Mononuclear cell (primary cell): ENCODE results near the gene CCDC24. TPM values are rescaled to one million over a fixed set of nuclear protein-coding genes. Genes with fewer than 3 reads are reported as not detected.

ENCODE experiments used
- H3K27me3 ChIP-seq: 2 replicates; pipeline ENCODE4 v1.6.0; 2011; ENCODE audit warnings: low read length, control low read depth; ENCODE audit not compliant: insufficient read depth
- H3K4me1 ChIP-seq: 2 replicates; pipeline ENCODE4 v1.5.1; 2011; ENCODE audit warnings: mild to moderate bottlenecking, low read length, control low read depth; ENCODE audit not compliant: insufficient read depth
- H3K4me3 ChIP-seq: 2 replicates; pipeline ENCODE4 v1.5.1; 2011; ENCODE audit warnings: mild to moderate bottlenecking, low read length, moderate library complexity
- H3K9me3 ChIP-seq: 2 replicates; pipeline ENCODE4 v1.5.1; 2011; ENCODE audit warnings: low read depth, mild to moderate bottlenecking, control low read depth, low read length
- total RNA-seq: library from RNA; depleted of rRNA; stranded (reverse); fragments of >200 nt; gene quantifications from one replicate; pipeline ENCODE4 v1.2.3, GENCODE V29; 2012

CCDC24 gene
- total RNA-seq, 1 donor, result 0.42 TPM

DNA sequence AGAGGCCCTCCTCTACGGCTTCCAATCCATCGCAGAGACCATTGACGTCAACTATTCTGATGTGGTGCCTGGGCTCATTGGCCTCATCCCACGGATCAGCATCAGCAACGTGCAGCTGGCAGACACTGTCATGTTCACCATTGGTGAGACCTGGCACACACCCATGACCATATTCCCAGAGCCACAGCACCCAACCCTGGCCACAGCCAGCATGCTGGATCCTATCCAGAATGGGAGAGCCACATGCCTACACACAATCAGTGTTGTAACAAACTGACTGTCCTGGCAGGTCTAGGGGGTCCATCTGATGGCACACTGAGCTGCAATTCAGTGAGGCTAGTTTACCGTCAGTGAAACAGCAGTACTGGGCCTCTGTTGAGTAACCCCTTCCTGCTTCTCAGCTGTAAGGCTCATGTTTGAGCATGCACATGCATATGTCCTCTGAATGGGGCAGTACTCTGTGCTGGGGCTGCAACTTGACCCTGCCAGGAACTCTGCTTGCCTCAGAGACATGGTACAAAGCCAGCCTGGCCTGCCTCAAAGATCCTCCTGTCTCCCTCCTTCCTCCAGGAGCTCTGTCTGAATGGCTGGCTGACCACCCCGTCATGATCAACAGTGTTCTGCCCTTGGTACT is 33.9 kb upstream of the CCDC24 start:
- Histone ChIP-seq H3K27me3 (no peaks in the 10 kb centered on the region), H3K4me1 (no peaks in the 10 kb centered on the region), H3K4me3 (no peak overlapping the region), H3K9me3 (no peaks in the 10 kb centered on the region)

DNA sequence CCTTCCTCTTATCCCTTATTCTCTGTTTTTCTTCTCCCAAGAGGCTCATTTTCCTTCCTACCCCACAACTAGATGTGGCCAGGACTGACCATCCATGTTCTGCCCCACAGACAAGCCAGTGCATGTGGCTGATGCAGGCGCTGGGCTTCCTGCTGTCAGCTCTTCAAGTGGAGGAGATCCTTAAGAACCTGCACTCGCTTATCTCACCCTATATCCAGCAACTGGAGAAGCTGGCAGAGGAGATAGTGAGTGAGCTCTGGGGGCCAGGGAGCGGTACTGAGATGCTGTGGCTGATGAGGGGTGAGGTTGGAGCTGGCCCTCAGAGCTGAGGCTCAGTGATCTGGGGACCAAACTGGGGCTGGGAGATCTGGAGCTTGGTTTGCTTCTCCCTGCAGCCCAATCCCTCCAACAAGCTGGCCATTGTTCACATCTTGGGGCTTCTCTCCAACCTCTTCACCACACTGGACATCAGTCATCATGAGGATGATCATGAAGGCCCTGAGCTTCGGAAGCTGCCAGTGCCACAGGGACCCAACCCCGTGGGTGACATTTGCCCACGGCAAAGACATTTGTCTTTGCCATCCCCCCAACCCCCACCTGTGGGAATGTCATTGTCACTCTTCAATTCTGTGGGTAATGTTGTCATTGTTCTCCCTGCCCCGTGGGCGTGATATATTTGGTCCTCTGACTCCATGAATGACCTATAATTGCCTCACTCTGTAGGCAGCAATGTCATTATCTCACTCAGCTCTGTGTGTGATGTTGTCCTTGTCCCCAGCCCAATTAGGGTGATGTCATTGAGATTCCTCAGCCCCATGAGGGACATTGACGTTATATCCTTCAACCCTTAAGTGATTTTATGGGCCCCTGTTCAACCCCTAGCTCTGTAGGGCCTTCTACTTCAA is 32.8 kb upstream of the CCDC24 start:
- Histone ChIP-seq H3K4me3 (no peak overlapping the region), H3K4me1 (no peaks in the 10 kb centered on the region), H3K9me3 (no peaks in the 10 kb centered on the region), H3K27me3 (no peaks in the 10 kb centered on the region)

DNA sequence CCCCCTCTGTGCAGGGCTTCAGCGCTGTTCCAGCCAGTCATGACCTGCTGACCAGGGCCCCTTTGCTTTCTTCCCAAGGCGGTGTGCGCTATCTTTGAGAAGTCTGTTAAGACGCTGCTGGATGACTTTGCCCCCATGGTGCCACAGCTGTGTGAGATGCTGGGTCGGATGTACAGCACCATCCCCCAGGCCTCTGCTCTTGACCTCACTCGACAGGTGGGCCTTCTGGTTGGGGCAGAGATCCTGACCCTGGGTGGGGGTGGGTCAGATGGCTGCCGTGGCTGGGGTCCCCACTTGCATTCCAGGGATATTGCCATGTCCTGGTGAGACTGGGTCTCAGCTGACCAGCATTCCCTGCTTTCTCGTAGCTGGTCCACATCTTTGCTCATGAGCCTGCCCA is 30.6 kb upstream of the CCDC24 start:
- Histone ChIP-seq H3K4me3 (no peak overlapping the region), H3K9me3 (no peaks in the 10 kb centered on the region), H3K4me1 (no peaks in the 10 kb centered on the region), H3K27me3 (no peaks in the 10 kb centered on the region)

DNA sequence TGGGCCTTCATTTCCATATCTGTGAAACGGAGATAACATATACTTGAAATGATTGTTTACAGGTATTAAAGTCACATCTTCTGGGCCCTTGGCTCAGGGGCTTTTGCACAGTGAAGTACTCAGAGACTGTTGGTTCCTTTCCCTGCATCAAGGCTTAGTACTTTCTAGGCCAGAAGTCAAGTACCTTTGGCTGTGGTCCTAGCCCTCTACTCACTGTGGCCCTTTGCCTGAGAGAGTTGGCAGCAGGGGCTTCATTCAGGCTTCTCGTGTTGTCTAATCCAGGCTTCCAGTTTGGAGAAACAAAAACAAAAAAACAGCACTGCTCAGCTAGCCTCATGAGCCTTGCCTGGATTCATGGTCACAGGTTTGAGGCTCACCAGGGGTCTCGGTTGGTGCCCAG is 29.7 kb upstream of the CCDC24 start:
- H3K4me1 ChIP-seq, result no peaks in the 10 kb centered on the region
- no peaks in the 10 kb centered on the region for H3K27me3 ChIP-seq
- H3K9me3 ChIP-seq, result no peaks in the 10 kb centered on the region
- H3K4me3 ChIP-seq, result no peak overlapping the region

DNA sequence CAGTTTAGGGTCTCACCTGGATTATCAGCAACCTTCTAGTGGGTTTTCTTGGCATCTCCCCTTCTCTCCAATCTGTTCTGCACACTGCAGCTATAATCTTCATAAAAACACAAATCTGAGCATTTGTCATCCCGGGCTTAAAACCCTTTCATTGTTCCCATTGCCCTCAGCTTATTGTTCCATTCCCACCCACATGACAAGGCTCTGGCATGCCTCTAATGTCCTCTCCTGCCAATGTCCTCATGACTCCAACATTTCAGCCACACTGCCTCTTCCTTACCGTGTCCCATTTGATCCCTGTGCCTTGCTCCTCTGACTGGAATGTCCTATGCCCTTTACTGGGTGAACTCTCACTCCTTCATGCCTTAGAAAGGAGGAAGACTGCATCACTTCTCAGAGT is 29.1 kb upstream of the CCDC24 start:
- Histone ChIP-seq H3K4me1 (no peaks in the 10 kb centered on the region), H3K27me3 (no peaks in the 10 kb centered on the region), H3K4me3 (no peak overlapping the region), H3K9me3 (no peaks in the 10 kb centered on the region)

DNA sequence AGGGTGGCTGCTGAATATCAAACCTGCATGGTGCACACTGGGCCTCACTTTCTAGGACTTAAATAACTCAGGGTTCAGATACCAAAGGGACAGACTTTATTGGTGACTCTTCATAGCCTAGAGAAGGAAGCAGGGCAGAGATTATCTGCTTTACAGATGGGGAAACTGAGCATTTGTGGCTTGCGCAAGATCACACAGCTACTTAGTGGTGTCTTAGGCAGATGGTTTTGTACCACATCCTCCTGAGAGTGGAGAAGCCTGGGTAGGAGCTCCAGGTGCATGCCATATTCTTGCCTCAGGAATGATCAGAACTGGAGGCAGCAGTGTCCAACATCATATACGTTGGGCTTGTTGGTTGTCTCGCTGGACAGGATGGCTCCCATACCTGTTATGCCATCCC is 28.4 kb upstream of the CCDC24 start:
- Histone ChIP-seq H3K4me1 (no peaks in the 10 kb centered on the region), H3K27me3 (no peaks in the 10 kb centered on the region), H3K4me3 (no peak overlapping the region)

DNA sequence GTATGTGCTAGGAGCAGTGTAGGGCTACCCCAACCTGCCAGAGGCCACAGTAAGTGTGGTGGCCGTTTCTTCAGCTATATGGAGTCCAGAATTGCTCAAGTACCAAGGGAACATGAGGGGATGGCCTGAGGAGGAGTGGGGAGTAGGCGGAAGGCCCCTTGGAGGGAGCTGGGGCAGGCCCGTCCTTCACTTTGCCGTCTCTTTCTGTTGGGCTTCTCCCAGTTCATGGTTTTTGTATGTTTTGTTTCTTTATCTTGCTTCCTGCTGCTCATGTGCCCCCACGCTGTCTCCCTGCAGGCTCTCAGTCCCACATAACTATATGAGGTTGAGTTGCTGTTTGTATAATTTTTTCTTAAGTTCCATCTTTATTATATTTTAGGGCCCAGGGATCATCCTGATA is 27.5 kb upstream of the CCDC24 start:
- no peaks in the 10 kb centered on the region for H3K4me1 ChIP-seq
- no peak overlapping the region for H3K4me3 ChIP-seq

More for the DNA sequence above, 28.4 kb upstream of the CCDC24 start:
- H3K9me3 ChIP-seq, result no peaks in the 10 kb centered on the region

DNA sequence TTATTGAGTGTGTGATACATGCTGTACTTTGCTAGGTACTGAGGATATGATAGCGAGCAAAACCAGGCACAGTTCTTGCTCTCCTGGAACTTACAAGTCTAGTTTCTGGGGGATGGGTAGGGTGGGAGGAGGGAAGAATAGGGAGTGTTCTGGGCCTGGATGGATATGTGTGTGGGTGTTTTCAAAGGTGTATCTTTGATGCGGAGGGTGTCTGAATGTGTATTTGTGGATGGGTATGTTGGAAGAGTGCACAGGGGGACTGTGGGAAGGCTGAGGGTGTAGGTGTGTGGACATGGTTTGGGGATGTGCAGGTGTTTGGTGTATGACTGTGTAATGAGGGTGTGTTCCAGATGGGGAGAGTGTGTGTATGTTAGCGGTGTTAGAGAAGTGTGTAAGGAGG is 26.1 kb upstream of the CCDC24 start:
- Histone ChIP-seq H3K9me3 (no peaks in the 10 kb centered on the region), H3K4me1 (peaks cover 9% of the 10 kb centered on the region), H3K27me3 (no peaks in the 10 kb centered on the region), H3K4me3 (no peak overlapping the region)

More for the DNA sequence above, 27.5 kb upstream of the CCDC24 start:
- no peaks in the 10 kb centered on the region for H3K27me3 ChIP-seq
- H3K9me3 ChIP-seq, result no peaks in the 10 kb centered on the region

DNA sequence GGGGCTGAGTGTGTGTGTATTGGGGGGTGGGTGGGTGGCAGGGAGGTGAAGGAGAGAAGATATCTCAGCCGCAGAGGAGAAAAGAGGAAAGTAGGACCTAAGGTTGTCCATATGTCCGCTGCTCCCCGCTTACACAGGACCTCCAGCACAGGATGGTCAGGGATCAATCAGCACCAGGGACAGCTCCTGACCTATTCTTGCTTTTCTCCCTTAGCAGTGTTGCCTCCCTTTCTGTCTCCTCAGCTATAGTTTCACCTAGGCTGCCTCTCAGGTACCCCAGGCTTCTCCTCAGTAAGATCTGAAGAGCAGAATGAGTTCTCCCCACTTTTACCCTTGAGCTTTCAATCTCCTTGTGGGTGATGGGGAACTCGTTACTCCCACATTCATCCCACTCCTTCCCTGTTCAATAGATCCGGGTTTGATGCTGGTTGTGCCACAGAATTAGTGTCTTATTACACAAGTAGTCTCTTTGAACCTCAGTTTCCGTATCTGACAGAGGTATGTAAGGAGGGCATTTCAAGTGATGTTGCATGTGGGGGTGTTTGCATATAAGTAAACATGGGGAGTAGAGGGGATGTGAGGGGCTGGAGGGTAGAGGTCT is 23.0 kb upstream of the CCDC24 start:
- Histone ChIP-seq H3K4me3 (no peak overlapping the region), H3K27me3 (no peaks in the 10 kb centered on the region), H3K9me3 (no peaks in the 10 kb centered on the region), H3K4me1 (peaks cover 20% of the 10 kb centered on the region)

DNA sequence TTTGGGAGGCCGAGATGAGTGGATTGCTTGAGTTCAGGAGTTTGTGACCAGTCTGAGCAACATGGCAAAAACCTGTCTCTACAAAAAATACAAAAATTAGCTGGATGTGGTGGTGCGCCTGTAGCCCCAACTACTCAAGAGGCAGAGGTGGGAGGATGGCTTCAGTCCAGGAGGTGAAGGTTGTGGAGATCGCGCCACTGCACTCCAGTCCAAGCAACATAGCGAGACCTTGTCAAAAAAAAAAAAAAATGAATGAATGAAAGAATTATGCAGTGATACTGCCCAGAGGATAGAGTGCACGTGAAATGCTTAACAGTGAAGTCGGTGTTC is 22.0 kb upstream of the CCDC24 start:
- Histone ChIP-seq H3K9me3 (no peaks in the 10 kb centered on the region), H3K4me1 (peaks cover 28% of the 10 kb centered on the region), H3K4me3 (no peak overlapping the region), H3K27me3 (no peaks in the 10 kb centered on the region)

DNA sequence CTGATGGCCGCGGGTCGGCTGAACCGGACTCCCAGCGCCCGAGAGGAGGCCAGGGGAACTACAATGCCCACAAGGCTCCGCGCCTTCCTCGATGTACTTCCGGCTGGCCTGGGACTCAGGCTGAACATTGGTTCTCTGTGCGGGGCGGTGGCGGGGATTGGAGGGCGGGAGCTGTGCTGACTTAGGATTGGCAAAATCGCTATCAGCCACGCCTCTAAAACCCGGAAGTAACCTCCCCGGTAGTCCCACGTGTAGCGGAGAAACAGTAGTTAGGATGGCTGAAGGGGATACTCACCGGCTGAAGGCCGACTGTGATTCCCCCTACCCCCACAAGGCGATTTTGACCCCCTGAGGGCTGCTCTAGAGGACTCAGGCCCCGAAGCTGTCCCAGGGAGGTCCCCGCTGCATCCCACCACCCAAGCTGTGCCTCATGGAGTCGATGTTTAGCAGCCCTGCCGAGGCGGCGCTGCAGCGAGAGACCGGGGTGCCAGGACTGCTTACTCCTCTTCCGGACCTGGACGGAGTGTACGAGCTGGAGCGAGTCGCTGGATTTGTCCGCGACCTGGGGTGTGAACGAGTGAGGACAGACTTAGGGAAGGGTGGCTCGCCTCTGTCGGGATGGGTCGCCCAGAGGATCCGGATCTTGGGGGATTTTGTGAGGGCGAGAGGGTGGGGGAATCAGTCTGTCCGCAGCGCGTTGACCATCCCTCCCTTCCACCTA is 21.5 kb upstream of the CCDC24 start, which contains the start of gene DPH2:
Gene DPH2 (plus strand): TSS at position 265 of the 721 bp plus-strand sequence. CDS start 166 bp downstream, at position 431.
- H3K4me3 ChIP-seq, result peak within 1 kb of the TSS; percentile 76
- H3K27me3 ChIP-seq, result no peaks in the 10 kb centered on the region
- H3K4me1 ChIP-seq, result peaks cover 28% of the 10 kb centered on the region
- no peaks in the 10 kb centered on the region for H3K9me3 ChIP-seq

DNA sequence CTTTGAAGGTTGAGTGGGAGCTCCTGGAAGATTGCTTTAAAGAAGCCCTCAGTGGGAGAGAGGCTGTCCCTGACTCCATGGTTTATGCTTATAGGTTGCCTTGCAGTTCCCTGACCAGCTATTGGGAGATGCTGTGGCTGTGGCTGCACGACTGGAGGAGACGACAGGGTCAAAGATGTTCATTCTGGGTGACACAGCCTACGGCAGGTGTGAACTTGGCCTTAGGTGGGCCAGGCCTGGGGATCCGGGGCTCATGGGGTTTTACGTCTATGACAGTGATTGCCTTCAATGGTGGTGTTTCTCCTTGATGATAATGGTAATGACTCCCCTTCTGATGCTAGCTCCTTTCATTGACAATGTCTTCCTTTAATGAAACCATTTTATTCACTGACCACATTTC is 20.9 kb upstream of the CCDC24 start:
- Histone ChIP-seq H3K4me3 (peak overlapping the region; percentile 76), H3K4me1 (peaks cover 32% of the 10 kb centered on the region), H3K9me3 (no peaks in the 10 kb centered on the region), H3K27me3 (no peaks in the 10 kb centered on the region)

DNA sequence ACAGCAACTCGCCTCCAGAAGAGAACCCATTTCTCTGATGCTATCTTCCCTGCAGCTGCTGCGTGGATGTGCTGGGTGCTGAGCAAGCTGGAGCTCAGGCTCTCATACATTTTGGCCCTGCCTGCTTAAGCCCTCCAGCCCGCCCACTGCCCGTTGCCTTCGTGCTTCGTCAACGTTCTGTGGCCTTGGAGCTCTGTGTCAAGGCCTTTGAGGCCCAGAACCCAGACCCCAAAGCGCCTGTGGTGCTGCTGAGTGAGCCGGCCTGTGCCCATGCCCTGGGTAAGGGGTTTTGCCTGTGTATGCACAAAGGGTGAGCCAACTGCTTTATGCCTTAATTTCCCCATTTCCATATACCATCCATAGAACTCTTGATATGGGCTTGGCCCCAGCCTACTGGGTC is 20.5 kb upstream of the CCDC24 start:
- H3K9me3 ChIP-seq, result no peaks in the 10 kb centered on the region
- no peaks in the 10 kb centered on the region for H3K27me3 ChIP-seq
- peaks cover 36% of the 10 kb centered on the region for H3K4me1 ChIP-seq
- H3K4me3 ChIP-seq, result no peak overlapping the region

DNA sequence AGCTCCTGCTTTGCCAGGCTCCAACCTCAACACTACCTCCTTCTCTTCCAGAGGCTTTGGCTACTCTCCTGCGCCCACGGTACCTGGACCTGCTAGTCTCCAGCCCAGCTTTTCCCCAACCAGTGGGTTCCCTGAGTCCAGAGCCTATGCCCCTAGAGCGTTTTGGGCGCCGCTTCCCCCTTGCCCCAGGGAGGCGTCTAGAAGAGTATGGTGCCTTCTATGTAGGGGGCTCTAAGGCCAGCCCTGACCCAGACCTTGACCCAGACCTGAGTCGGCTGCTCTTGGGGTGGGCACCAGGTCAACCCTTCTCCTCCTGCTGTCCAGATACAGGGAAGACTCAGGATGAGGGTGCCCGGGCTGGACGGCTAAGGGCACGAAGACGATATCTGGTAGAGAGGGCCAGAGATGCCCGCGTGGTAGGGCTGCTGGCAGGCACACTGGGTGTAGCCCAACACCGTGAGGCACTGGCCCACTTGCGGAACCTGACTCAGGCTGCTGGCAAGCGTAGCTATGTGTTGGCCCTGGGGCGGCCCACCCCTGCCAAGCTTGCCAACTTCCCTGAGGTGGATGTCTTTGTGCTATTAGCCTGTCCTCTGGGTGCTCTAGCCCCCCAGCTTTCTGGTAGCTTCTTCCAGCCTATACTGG is 19.9 kb upstream of the CCDC24 start:
- Histone ChIP-seq H3K27me3 (no peaks in the 10 kb centered on the region), H3K4me3 (no peak overlapping the region), H3K4me1 (peaks cover 41% of the 10 kb centered on the region), H3K9me3 (no peaks in the 10 kb centered on the region)
